DOHH2 (cell line): Measurements from ENCODE around the gene ZFAND2B.

ENCODE experiments used
- H3F3A ChIP-seq: fragments of 200-600 bp; sonication (generic), shearing (Covaris generic); 2 replicates; pipeline ENCODE4 v1.6.0; 2016; ENCODE audit warnings: antibody characterized with exemption, mild to moderate bottlenecking; ENCODE audit not compliant: control insufficient read depth, insufficient read depth
- H3K27ac ChIP-seq: fragments of 200-600 bp; sonication (generic); 2 replicates; pipeline ENCODE4 v1.5.1; 2014; ENCODE audit warnings: low read depth, mild to moderate bottlenecking, low read length, moderate library complexity
- H3K27me3 ChIP-seq: fragments of 200-600 bp; sonication (generic); 2 replicates; pipeline ENCODE4 v1.6.1; 2014; ENCODE audit warnings: mild to moderate bottlenecking, low read length, mixed read lengths; ENCODE audit not compliant: control insufficient read depth
- H3K36me3 ChIP-seq: fragments of 200-600 bp; sonication (generic); 2 replicates; pipeline ENCODE4 v1.6.1; 2014; ENCODE audit warnings: mild to moderate bottlenecking, low read length, moderate library complexity, mixed read lengths; ENCODE audit not compliant: control insufficient read depth
- H3K4me1 ChIP-seq: fragments of 200-600 bp; sonication (generic); 2 replicates; pipeline ENCODE4 v1.6.1; 2014; ENCODE audit warnings: mild to moderate bottlenecking, low read length, mixed read lengths; ENCODE audit not compliant: control insufficient read depth
- H3K4me2 ChIP-seq: fragments of 200-600 bp; sonication (generic); 2 replicates; pipeline ENCODE4 v1.6.0; 2014; ENCODE audit warnings: mild to moderate bottlenecking, low read length, moderate library complexity
- H3K4me3 ChIP-seq: fragments of 200-600 bp; sonication (generic); 2 replicates; pipeline ENCODE4 v1.5.1; 2014; ENCODE audit warnings: mild to moderate bottlenecking, low read length, mixed read lengths
- H3K79me2 ChIP-seq: fragments of 200-600 bp; sonication (generic); 2 replicates; pipeline ENCODE4 v1.6.1; 2014; ENCODE audit warnings: mild to moderate bottlenecking, low read length, mixed read lengths; ENCODE audit not compliant: control insufficient read depth
- H3K9me2 ChIP-seq: fragments of 200-600 bp; sonication (generic); replicated peaks from 2 replicates; pipeline ENCODE4 v1.6.1; 2014; ENCODE audit warnings: mild to moderate bottlenecking, low read length, mixed read lengths; ENCODE audit not compliant: control insufficient read depth
- H3K9me3 ChIP-seq: fragments of 200-600 bp; sonication (generic); 2 replicates; pipeline ENCODE4 v1.6.1; 2014; ENCODE audit warnings: antibody characterized with exemption, low read length, mixed read lengths; ENCODE audit not compliant: control insufficient read depth, insufficient read depth
- H4K20me1 ChIP-seq: fragments of 200-600 bp; sonication (generic); 2 replicates; pipeline ENCODE4 v1.6.0; 2014; ENCODE audit warnings: low read depth, mild to moderate bottlenecking, antibody characterized with exemption, low read length, moderate library complexity; ENCODE audit not compliant: control insufficient read depth, insufficient read depth
- EZH2phosphoT487 ChIP-seq: fragments of 200-600 bp; sonication (generic); IDR thresholded peaks from 2 replicates; pipeline ENCODE4 v1.6.1; 2017; ENCODE audit warnings: borderline replicate concordance, mild to moderate bottlenecking, antibody characterized with exemption, low read length, moderate library complexity, mixed read lengths
- TF ChIP-seq, protein P1 (sequence below): fragments of 200-600 bp; sonication (generic); IDR thresholded peaks from one replicate; pipeline ENCODE4 v1.5.1; 2014; ENCODE audit warnings: antibody characterized with exemption, mild to moderate bottlenecking, low read depth, low read length; ENCODE audit not compliant: poor library complexity, severe bottlenecking

Gene ZFAND2B

DNA sequence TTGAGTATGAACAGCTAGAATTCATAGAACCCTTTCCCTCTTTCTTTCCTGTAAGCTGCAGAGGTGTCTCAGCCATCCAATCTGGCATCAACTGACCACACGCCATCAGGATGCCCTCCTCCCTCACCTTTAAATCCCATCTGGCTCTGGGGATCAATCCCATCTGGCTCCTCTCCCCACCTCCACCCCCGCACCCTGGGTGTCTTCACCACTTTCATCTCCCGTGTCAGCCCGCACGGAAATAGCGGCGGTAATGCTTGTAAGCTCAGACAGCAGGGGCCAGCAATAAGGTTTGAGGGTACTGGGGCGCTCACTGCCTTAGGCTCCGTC lies 46.0 kb downstream of the ZFAND2B start:
- Histone ChIP-seq H3K4me3 (peak overlapping the region; percentile 83), H4K20me1 (peaks cover 7% of the 10 kb centered on the region; the same call in 1 of the 2 replicates), H3K79me2 (peaks cover 53% of the 10 kb centered on the region), H3K27me3 (peaks cover 6% of the 10 kb centered on the region), H3K27ac (peak overlapping the region; percentile 62), H3F3A (peaks cover 27% of the 10 kb centered on the region), H3K9me2 (no peaks in the 10 kb centered on the region), H3K36me3 (peaks cover 50% of the 10 kb centered on the region), H3K9me3 (no peaks in the 10 kb centered on the region), H3K4me1 (peaks cover 69% of the 10 kb centered on the region), H3K4me2 (peak overlapping the region; percentile 97)
- TF ChIP-seq, protein P1, sequence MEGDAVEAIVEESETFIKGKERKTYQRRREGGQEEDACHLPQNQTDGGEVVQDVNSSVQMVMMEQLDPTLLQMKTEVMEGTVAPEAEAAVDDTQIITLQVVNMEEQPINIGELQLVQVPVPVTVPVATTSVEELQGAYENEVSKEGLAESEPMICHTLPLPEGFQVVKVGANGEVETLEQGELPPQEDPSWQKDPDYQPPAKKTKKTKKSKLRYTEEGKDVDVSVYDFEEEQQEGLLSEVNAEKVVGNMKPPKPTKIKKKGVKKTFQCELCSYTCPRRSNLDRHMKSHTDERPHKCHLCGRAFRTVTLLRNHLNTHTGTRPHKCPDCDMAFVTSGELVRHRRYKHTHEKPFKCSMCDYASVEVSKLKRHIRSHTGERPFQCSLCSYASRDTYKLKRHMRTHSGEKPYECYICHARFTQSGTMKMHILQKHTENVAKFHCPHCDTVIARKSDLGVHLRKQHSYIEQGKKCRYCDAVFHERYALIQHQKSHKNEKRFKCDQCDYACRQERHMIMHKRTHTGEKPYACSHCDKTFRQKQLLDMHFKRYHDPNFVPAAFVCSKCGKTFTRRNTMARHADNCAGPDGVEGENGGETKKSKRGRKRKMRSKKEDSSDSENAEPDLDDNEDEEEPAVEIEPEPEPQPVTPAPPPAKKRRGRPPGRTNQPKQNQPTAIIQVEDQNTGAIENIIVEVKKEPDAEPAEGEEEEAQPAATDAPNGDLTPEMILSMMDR: no peak
- no peak for TF ChIP-seq EZH2phosphoT487

DNA sequence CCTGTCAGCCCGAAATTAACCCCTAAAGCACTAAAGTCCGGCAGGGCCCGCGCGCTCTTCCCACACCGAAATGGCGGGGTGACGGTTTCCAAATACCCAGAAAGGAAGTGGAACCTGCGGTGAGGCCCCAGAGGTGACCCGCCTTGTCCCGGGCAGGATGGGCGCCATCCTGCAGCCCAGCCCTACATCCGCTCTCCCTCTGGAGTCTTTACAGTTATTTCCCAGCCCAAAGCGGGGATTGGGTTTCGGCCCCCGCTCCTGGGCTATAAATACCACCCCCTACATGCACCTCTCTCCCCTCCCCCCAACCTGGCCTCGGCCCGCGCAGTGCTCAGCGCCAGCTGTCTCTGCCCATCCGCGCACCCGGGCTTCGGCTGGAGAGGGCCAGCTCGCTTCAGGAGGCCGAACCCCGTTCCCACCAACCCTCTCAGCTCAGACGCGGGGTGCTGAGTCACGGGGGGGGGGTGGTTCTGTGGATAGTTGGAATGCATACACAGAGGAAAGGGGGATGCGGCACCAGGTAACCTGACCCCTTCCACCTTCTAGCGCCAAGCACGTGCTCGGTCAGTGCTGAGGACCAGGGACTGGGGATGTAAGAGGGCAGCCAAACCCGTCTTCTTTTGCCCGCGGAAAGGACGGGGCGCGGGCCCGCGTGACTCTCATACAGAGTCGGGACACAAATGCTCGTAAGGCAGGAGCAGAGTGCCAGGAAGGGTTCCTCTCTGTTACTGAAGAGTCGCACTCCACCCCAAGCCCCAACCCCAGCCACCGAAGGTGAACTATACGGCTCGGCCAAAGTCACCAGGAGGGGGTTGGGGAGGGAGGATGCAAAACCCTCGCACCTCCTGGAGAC lies 46.5 kb downstream of the ZFAND2B start, which contains the start of gene TUBA4B:
TSS of gene TUBA4B (plus strand) at position 344 of the 853 bp plus-strand sequence. CDS start at position 509, 165 bp downstream.
- peaks cover 7% of the 10 kb centered on the region; the same call in 1 of the 2 replicates for H4K20me1 ChIP-seq
- H3K79me2 ChIP-seq: peaks cover 47% of the 10 kb centered on the region
- TF ChIP-seq, protein P1: no peak
- no peak for TF ChIP-seq EZH2phosphoT487
- H3K27ac ChIP-seq: peak within 1 kb of the TSS; percentile 62
- peaks cover 44% of the 10 kb centered on the region for H3K36me3 ChIP-seq
- H3K9me2 ChIP-seq: no peaks in the 10 kb centered on the region
- H3K9me3 ChIP-seq: no peaks in the 10 kb centered on the region
- H3K4me1 ChIP-seq: peaks cover 63% of the 10 kb centered on the region
- peaks cover 27% of the 10 kb centered on the region for H3F3A ChIP-seq
- H3K4me3 ChIP-seq: peak within 1 kb of the TSS; percentile 83
- H3K27me3 ChIP-seq: peaks cover 6% of the 10 kb centered on the region
- peak within 1 kb of the TSS; percentile 97 for H3K4me2 ChIP-seq

DNA sequence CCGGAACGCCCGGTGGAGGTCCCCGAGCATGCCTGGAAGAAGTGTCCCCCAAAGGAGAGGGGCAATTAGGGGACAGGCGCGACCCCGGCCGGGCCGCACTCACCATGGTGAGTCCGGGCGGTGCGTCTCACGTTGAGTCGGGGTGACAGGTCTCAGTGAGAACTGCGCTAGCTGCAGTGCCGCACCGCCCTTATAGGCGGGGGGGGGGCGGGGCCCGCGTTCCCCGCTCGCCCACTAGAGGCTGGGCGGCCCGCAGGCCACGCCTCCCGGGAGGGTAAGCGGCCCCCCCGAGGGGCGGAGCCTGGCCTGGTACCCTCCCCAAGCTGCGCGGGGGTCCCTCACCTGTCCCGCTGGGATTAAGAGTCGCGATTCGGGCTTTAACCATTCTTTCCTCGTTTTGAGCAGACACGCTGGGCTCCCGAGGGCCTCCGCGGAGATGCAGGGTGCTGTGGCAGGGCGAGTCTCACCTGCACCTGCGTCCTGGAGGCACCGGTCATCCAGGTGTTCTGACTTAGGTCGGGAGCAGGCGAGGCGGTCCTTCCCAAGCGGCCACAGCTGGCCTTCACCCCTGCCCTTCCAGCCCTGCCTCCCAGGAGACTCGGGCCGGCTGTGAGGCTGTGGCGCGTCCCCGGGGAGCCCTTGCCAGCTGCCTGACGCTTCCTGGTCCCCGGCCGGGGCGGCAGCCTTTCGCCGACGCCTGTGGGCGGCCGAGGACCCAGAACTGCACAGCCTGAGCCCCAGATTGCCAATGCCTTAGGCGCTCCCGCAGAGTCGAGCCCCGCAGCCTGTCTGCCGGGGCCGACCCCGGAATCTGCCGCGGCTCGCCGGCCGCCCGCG lies 47.4 kb downstream of the ZFAND2B start, which contains the start of gene TUBA4A:
TSS of gene TUBA4A (minus strand) at position 166 of the 837 bp plus-strand sequence. CDS start at position 106, 60 bp downstream.
- peaks cover 6% of the 10 kb centered on the region for H3K27me3 ChIP-seq
- peak within 1 kb of the TSS; percentile 97 for H3K4me2 ChIP-seq
- H3K36me3 ChIP-seq: peaks cover 36% of the 10 kb centered on the region
- H3K79me2 ChIP-seq: peaks cover 38% of the 10 kb centered on the region
- peaks cover 55% of the 10 kb centered on the region for H3K4me1 ChIP-seq
- no peaks in the 10 kb centered on the region for H3K9me3 ChIP-seq
- H3F3A ChIP-seq: peaks cover 24% of the 10 kb centered on the region
- peak within 1 kb of the TSS; percentile 62 for H3K27ac ChIP-seq
- H3K4me3 ChIP-seq: peak within 1 kb of the TSS; percentile 83
- peaks cover 7% of the 10 kb centered on the region; the same call in 1 of the 2 replicates for H4K20me1 ChIP-seq
- H3K9me2 ChIP-seq: no peaks in the 10 kb centered on the region
- TF ChIP-seq, protein P1: no peak
- TF ChIP-seq EZH2phosphoT487: no peak
